MCF 10A (cell line): ENCODE measurements around the gene ORAI2. TPM values are rescaled to one million over a fixed set of nuclear protein-coding genes. Genes with fewer than 3 reads are reported as not detected.
"Not testable (repeated sequence)": the region's sequence is repeated elsewhere in the genome, so short reads cannot be mapped to it uniquely, and the experiment has no call there.

Experiments
- BruUV-seq: library from RNA; stranded (reverse); fragments of 400-500 nt; replicated peaks from 2 replicates; lab custom pipeline; 2021; lab: Mats Ljungman, UMichigan
- CTCF ChIA-PET: fragments of 300-600 bp; sonication (Branson Sonifier 250); formaldehyde crosslinking; extraction: SDS; loops from one replicate; lab custom pipeline; 2021; ENCODE audit warnings: antibody characterized with exemption, inconsistent platforms; lab: Yijun Ruan, JAX
- POLR2A ChIA-PET: fragments of 300-600, 350-650 bp; sonication (Branson Sonifier 250); formaldehyde crosslinking; extraction: SDS; loops from one replicate; lab custom pipeline; 2020; ENCODE audit warnings: antibody characterized with exemption, inconsistent platforms; lab: Yijun Ruan, JAX
- DNase-seq: peaks from one replicate; pipeline ENCODE4 v3.0.0-alpha.2; 2018; ENCODE audit not compliant: unreplicated experiment
- H3K27ac Mint-ChIP-seq: one replicate; pipeline ENCODE4 v1.8.0; 2022; ENCODE audit warnings: mild to moderate bottlenecking, low read depth, mixed read lengths; ENCODE audit not compliant: unreplicated experiment
- H3K27me3 Mint-ChIP-seq: one replicate; pipeline ENCODE4 v1.8.0; 2022; ENCODE audit warnings: mixed read lengths; ENCODE audit not compliant: insufficient read depth, unreplicated experiment
- H3K36me3 Mint-ChIP-seq: one replicate; pipeline ENCODE4 v1.8.0; 2022; ENCODE audit warnings: mild to moderate bottlenecking, moderate library complexity, mixed read lengths; ENCODE audit not compliant: insufficient read depth, unreplicated experiment
- H3K4me1 Mint-ChIP-seq: one replicate; pipeline ENCODE4 v1.8.0; 2022; ENCODE audit warnings: mixed read lengths; ENCODE audit not compliant: insufficient read depth, unreplicated experiment
- H3K4me3 Mint-ChIP-seq: one replicate; pipeline ENCODE4 v1.8.0; 2022; ENCODE audit warnings: mild to moderate bottlenecking, moderate library complexity, mixed read lengths; ENCODE audit not compliant: unreplicated experiment
- H3K9me3 Mint-ChIP-seq: one replicate; pipeline ENCODE4 v1.8.0; 2022; ENCODE audit warnings: mixed read lengths; ENCODE audit not compliant: unreplicated experiment
- CTCF ChIP-seq: fragments of 200-600 bp; IDR thresholded peaks from one replicate; pipeline ENCODE4 v1.8.0; 2022; ENCODE audit warnings: antibody characterized with exemption, mild to moderate bottlenecking; ENCODE audit not compliant: unreplicated experiment
- intact Hi-C: fragments of 100-400 bp; cut with micrococcal nuclease; formaldehyde crosslinking; loops from 2 replicates; pipeline ENCODE4 v1.14.1; 2022
- total RNA-seq: library from RNA; stranded (reverse); gene quantifications from 2 replicates; pipeline ENCODE4 v1.2.3, GENCODE V29; 2022

The ORAI2 gene
- total RNA-seq, 1 experiment from 2014 or later: 9.1 TPM

GRCh38 chr7:102453319-102453718, 19.9 kb downstream of the ORAI2 start:
- no peak for DNase-seq
- intact Hi-C loops: no loop called here
- H3K27ac Mint-ChIP-seq: no peak overlapping the region
- no peak for TF ChIP-seq CTCF
- H3K4me3 Mint-ChIP-seq: no peak overlapping the region
- peaks cover 26% of the 10 kb centered on the region for H3K36me3 Mint-ChIP-seq
- no TSS peak for BruUV-seq
- CTCF ChIA-PET: no interaction called here
- no peaks in the 10 kb centered on the region for H3K27me3 Mint-ChIP-seq
- H3K4me1 Mint-ChIP-seq: no peaks in the 10 kb centered on the region
- POLR2A ChIA-PET: no interaction called here
- no peaks in the 10 kb centered on the region for H3K9me3 Mint-ChIP-seq

- intact Hi-C loops: no loop called here
- Mint-ChIP-seq H3K27ac (no peak overlapping the region), H3K27me3 (no peaks in the 10 kb centered on the region), H3K4me1 (no peaks in the 10 kb centered on the region), H3K36me3 (peaks cover 30% of the 10 kb centered on the region), H3K9me3 (no peaks in the 10 kb centered on the region), H3K4me3 (no peak overlapping the region)
- CTCF ChIA-PET: no interaction called here
- BruUV-seq: no TSS peak
- no peak for DNase-seq
- POLR2A ChIA-PET: interaction anchor here (0.6 to 2.2 kb wide), 2 partner anchors 10 to 148 kb away, joined by 3 to 10 read pairs; partner anchors contain the start of genes ALKBH4 and LRWD1
- no peak for TF ChIP-seq CTCF
These were observed 21.1 kb downstream of the ORAI2 start for GRCh38 chr7:102454468-102454867.

GRCh38 chr7:102454932-102455331, 21.6 kb downstream of the ORAI2 start:
- DNase-seq, H3K9me3 Mint-ChIP-seq, H3K27ac Mint-ChIP-seq, H3K27me3 Mint-ChIP-seq, H3K4me3 Mint-ChIP-seq, intact Hi-C loops, H3K4me1 Mint-ChIP-seq, CTCF ChIA-PET, BruUV-seq: not testable (repeated sequence)
- POLR2A ChIA-PET: interaction anchor here (0.6 to 2.2 kb wide), 3 partner anchors 9 to 148 kb away, joined by 3 to 10 read pairs (median 3); partner anchors contain the start of genes ALKBH4 and LRWD1
- H3K36me3 Mint-ChIP-seq: peaks cover 34% of the 10 kb centered on the region

GRCh38 chr7:102455596-102455995, 22.2 kb downstream of the ORAI2 start:
- intact Hi-C loops: no loop called here
- H3K9me3 Mint-ChIP-seq: no peaks in the 10 kb centered on the region
- H3K36me3 Mint-ChIP-seq: peaks cover 39% of the 10 kb centered on the region
- no peak for TF ChIP-seq CTCF
- H3K27me3 Mint-ChIP-seq: no peaks in the 10 kb centered on the region
- no TSS peak for BruUV-seq
- no peak overlapping the region for H3K27ac Mint-ChIP-seq
- CTCF ChIA-PET: no interaction called here
- POLR2A ChIA-PET: interaction anchor here (0.6 to 2.2 kb wide), 2 partner anchors 9 to 33 kb away, joined by 3 to 10 read pairs; partner anchors contain the start of genes ALKBH4 and LRWD1
- no peaks in the 10 kb centered on the region for H3K4me1 Mint-ChIP-seq
- no peak for DNase-seq
- no peak overlapping the region for H3K4me3 Mint-ChIP-seq
